Astrocyte (in vitro differentiated cells and primary cell): ENCODE data around the gene NME7. TPM values are rescaled to one million over a fixed set of nuclear protein-coding genes. Genes with fewer than 3 reads are reported as not detected.
"Not testable (repeated sequence)": the region's sequence is repeated elsewhere in the genome, so short reads cannot be mapped to it uniquely, and the experiment has no call there.

Experiments
- DNase-seq: peaks from one replicate; pipeline ENCODE4 v3.0.0-alpha.2; 2010; ENCODE audit warnings: low read depth
- FAIRE-seq: peaks from 2 replicates; lab custom pipeline; 2011; peaks lifted over from hg19 to GRCh38; lab: Jason Lieb, UNC
- H2AFZ ChIP-seq: 2 replicates; pipeline ENCODE4 v1.6.0; 2012; ENCODE audit warnings: low read depth, low read length, inconsistent platforms
- H3K27ac ChIP-seq: 2 replicates; pipeline ENCODE4 v1.5.1; 2011; ENCODE audit warnings: low read depth, low read length, inconsistent platforms
- H3K27me3 ChIP-seq: 2 replicates; pipeline ENCODE4 v1.6.0; 2011; ENCODE audit warnings: low read length, inconsistent platforms; ENCODE audit not compliant: insufficient read depth
- H3K36me3 ChIP-seq: 2 replicates; pipeline ENCODE4 v1.5.1; 2011; ENCODE audit warnings: low read length, inconsistent platforms; ENCODE audit not compliant: insufficient read depth
- H3K4me1 ChIP-seq: 2 replicates; pipeline ENCODE4 v1.5.1; 2011; ENCODE audit warnings: low read length, inconsistent platforms; ENCODE audit not compliant: insufficient read depth
- H3K4me2 ChIP-seq: 2 replicates; pipeline ENCODE4 v1.6.0; 2012; ENCODE audit warnings: low read length, inconsistent platforms
- H3K4me3 ChIP-seq: 2 replicates; pipeline ENCODE4 v1.5.1; 2011; ENCODE audit warnings: low read depth, mild to moderate bottlenecking, low read length, inconsistent platforms; ENCODE audit not compliant: insufficient read depth
- H3K79me2 ChIP-seq: 2 replicates; pipeline ENCODE4 v1.6.0; 2012; ENCODE audit warnings: mild to moderate bottlenecking, low read length, inconsistent platforms; ENCODE audit not compliant: insufficient read depth
- H3K9ac ChIP-seq: 2 replicates; pipeline ENCODE4 v1.6.0; 2012; ENCODE audit warnings: mild to moderate bottlenecking, low read length, inconsistent platforms
- H3K9me3 ChIP-seq: 2 replicates; pipeline ENCODE4 v1.5.1; 2012; ENCODE audit warnings: low read depth, mild to moderate bottlenecking, low read length, inconsistent platforms; ENCODE audit not compliant: insufficient read depth
- H4K20me1 ChIP-seq: 2 replicates; pipeline ENCODE4 v1.6.0; 2012; ENCODE audit warnings: low read length, inconsistent platforms; ENCODE audit not compliant: insufficient read depth
- H3K27ac Mint-ChIP-seq: one replicate; pipeline ENCODE4 v1.8.0; 2021; ENCODE audit warnings: mild to moderate bottlenecking, mixed read lengths; ENCODE audit not compliant: unreplicated experiment
- H3K27me3 Mint-ChIP-seq: one replicate; pipeline ENCODE4 v1.8.0; 2021; ENCODE audit warnings: low read depth, mixed read lengths; ENCODE audit not compliant: unreplicated experiment
- H3K36me3 Mint-ChIP-seq: one replicate; pipeline ENCODE4 v1.8.0; 2021; ENCODE audit warnings: low read depth, mixed read lengths; ENCODE audit not compliant: unreplicated experiment
- H3K4me1 Mint-ChIP-seq: one replicate; pipeline ENCODE4 v1.8.0; 2021; ENCODE audit warnings: low read depth, mixed read lengths; ENCODE audit not compliant: unreplicated experiment
- H3K4me3 Mint-ChIP-seq: one replicate; pipeline ENCODE4 v1.8.0; 2021; ENCODE audit warnings: mild to moderate bottlenecking, moderate library complexity, mixed read lengths; ENCODE audit not compliant: unreplicated experiment
- H3K9me3 Mint-ChIP-seq: one replicate; pipeline ENCODE4 v1.8.0; 2021; ENCODE audit warnings: mild to moderate bottlenecking, mixed read lengths; ENCODE audit not compliant: unreplicated experiment
- CTCF ChIP-seq: IDR thresholded peaks from 2 replicates; pipeline ENCODE4 v1.5.1; 2011; ENCODE audit warnings: low read depth, mild to moderate bottlenecking, inconsistent platforms, low read length, moderate library complexity; ENCODE audit not compliant: insufficient read depth
- EZH2 ChIP-seq: IDR thresholded peaks from 2 replicates; pipeline ENCODE4 v1.6.1; 2012; ENCODE audit warnings: mild to moderate bottlenecking, low read length, inconsistent platforms; ENCODE audit not compliant: insufficient read depth
- total RNA-seq: library from RNA; stranded (reverse); gene quantifications from 2 replicates; pipeline ENCODE4 v1.2.1, GENCODE V29; 2021

The NME7 gene
- total RNA-seq, 1 donor from 2014 or later = 21.2 TPM

- H3K79me2 ChIP-seq = no peaks in the 10 kb centered on the region
Observed at GRCh38 chr1:169346036-169346589, 21.5 kb downstream of the NME7 start.

GRCh38 chr1:169345511-169345910 is 22.1 kb downstream of the NME7 start:
- H3K4me2 ChIP-seq = no peak overlapping the region
- H3K9me3 Mint-ChIP-seq = no peaks in the 10 kb centered on the region
- no peaks in the 10 kb centered on the region for H3K79me2 ChIP-seq
- H3K36me3 ChIP-seq = no peaks in the 10 kb centered on the region
- H3K36me3 Mint-ChIP-seq = peaks cover 2% of the 10 kb centered on the region
- peaks cover 10% of the 10 kb centered on the region for H4K20me1 ChIP-seq
- H3K4me1 Mint-ChIP-seq = peaks cover 6% of the 10 kb centered on the region
- no peak for DNase-seq
- H3K27me3 Mint-ChIP-seq = no peaks in the 10 kb centered on the region
- no peak for FAIRE-seq
- H3K9ac ChIP-seq = no peak overlapping the region
- no peak overlapping the region for H3K4me3 Mint-ChIP-seq
- H3K4me1 ChIP-seq = no peaks in the 10 kb centered on the region
- no peaks in the 10 kb centered on the region for H3K27me3 ChIP-seq
- H3K4me3 ChIP-seq = no peak overlapping the region
- H3K27ac Mint-ChIP-seq = no peak overlapping the region
- TF ChIP-seq EZH2 (no peak), CTCF (no peak)
- H3K27ac ChIP-seq = no peak overlapping the region
- no peak overlapping the region for H2AFZ ChIP-seq
- no peaks in the 10 kb centered on the region for H3K9me3 ChIP-seq

More at GRCh38 chr1:169346036-169346589, 21.5 kb downstream of the NME7 start:
- H3K4me1 ChIP-seq = no peaks in the 10 kb centered on the region
- Mint-ChIP-seq H3K9me3 (no peaks in the 10 kb centered on the region), H3K4me3 (no peak overlapping the region), H3K27ac (no peak overlapping the region), H3K4me1 (peaks cover 6% of the 10 kb centered on the region), H3K36me3 (peaks cover 2% of the 10 kb centered on the region), H3K27me3 (no peaks in the 10 kb centered on the region)
- TF ChIP-seq CTCF (no peak), EZH2 (no peak)
- H3K9ac ChIP-seq = no peak overlapping the region
- no peaks in the 10 kb centered on the region for H3K9me3 ChIP-seq
- DNase-seq = no peak
- H3K4me3 ChIP-seq = no peak overlapping the region
- no peak overlapping the region for H3K27ac ChIP-seq
- no peaks in the 10 kb centered on the region for H3K36me3 ChIP-seq
- no peaks in the 10 kb centered on the region for H3K27me3 ChIP-seq
- peaks cover 10% of the 10 kb centered on the region for H4K20me1 ChIP-seq
- no peak for FAIRE-seq
- no peak overlapping the region for H2AFZ ChIP-seq
- no peak overlapping the region for H3K4me2 ChIP-seq

- H3K4me3 ChIP-seq, H4K20me1 ChIP-seq, H3K9ac ChIP-seq, H3K79me2 ChIP-seq, H3K27ac Mint-ChIP-seq, H3K4me3 Mint-ChIP-seq, H3K9me3 ChIP-seq, H3K27ac ChIP-seq, DNase-seq, H3K27me3 ChIP-seq, FAIRE-seq, H2AFZ ChIP-seq, H3K9me3 Mint-ChIP-seq, H3K4me1 Mint-ChIP-seq, H3K27me3 Mint-ChIP-seq, H3K4me1 ChIP-seq, H3K36me3 ChIP-seq, H3K36me3 Mint-ChIP-seq, H3K4me2 ChIP-seq: not testable (repeated sequence)
Observed at GRCh38 chr1:169342096-169342495, 25.5 kb downstream of the NME7 start.
